HL-60 (cell line): ENCODE measurements around the gene PLPP3.
"Not testable (repeated sequence)": the region's sequence is repeated elsewhere in the genome, so short reads cannot be mapped to it uniquely, and the experiment has no call there.

Source experiments
- CTCF ChIP-seq: IDR thresholded peaks from one replicate; pipeline ENCODE4 v1.5.1; 2011; ENCODE audit warnings: low read length, control low read depth, inconsistent platforms; ENCODE audit not compliant: insufficient read depth
- GABPA ChIP-seq: IDR thresholded peaks from 2 replicates; pipeline ENCODE4 v1.6.1; 2012; ENCODE audit warnings: low read depth
- POLR2AphosphoS5 ChIP-seq: IDR thresholded peaks from 2 replicates; pipeline ENCODE4 v1.6.1; 2012; ENCODE audit warnings: low read depth
- REST ChIP-seq: IDR thresholded peaks from 2 replicates; pipeline ENCODE4 v1.6.1; 2012; ENCODE audit warnings: low read depth; ENCODE audit not compliant: insufficient replicate concordance
- SPI1 ChIP-seq: IDR thresholded peaks from 2 replicates; pipeline ENCODE4 v1.6.1; 2012; ENCODE audit warnings: low read depth, mild to moderate bottlenecking, borderline replicate concordance

GRCh38 chr1:56595397-56596191, 16.2 kb upstream of the PLPP3 start:
- TF ChIP-seq CTCF, REST, GABPA, POLR2AphosphoS5, SPI1: not testable (repeated sequence)
